Activated CD8-positive, alpha-beta memory T cell treated with anti-CD3 and anti-CD28 coated beads, Interleukin-2, amount 50 U/mL, for 1 hour (primary cell): ENCODE data around the gene PPDPF.
"Not testable (repeated sequence)": the region's sequence is repeated elsewhere in the genome, so short reads cannot be mapped to it uniquely, and the experiment has no call there.

Source experiments
- DNase-seq: peaks from one replicate; pipeline ENCODE4 v3.0.0-alpha.2; 2020; ENCODE audit errors: extremely low read depth

The PPDPF gene

GRCh38 chr20:63520504-63520933, at the start of gene PPDPF:
Gene PPDPF (plus strand): TSS chr20:63520765. CDS start chr20:63521309, 544 bp downstream.
- peak; percentile 48 for DNase-seq

GRCh38 chr20:63471002-63471716, 49.4 kb upstream of the PPDPF start:
- DNase-seq: no peak

- no peak for DNase-seq
Observed at GRCh38 chr20:63471717-63471980, 48.9 kb upstream of the PPDPF start.

- no peak for DNase-seq
Observed at GRCh38 chr20:63471981-63472831, 48.4 kb upstream of the PPDPF start, which contains the start of gene KCNQ2. Gene KCNQ2 (minus strand): TSS chr20:63472655. CDS start chr20:63472463, 192 bp downstream.

- no peak for DNase-seq
Observed at GRCh38 chr20:63472862-63473390, 47.6 kb upstream of the PPDPF start.

- no peak for DNase-seq
Observed at GRCh38 chr20:63473555-63474449, 46.8 kb upstream of the PPDPF start.

- no peak for DNase-seq
Observed at GRCh38 chr20:63475209-63475608, 45.4 kb upstream of the PPDPF start.

- DNase-seq: no peak
Observed at GRCh38 chr20:63477061-63477616, 43.4 kb upstream of the PPDPF start.

GRCh38 chr20:63477944-63478343, 42.6 kb upstream of the PPDPF start:
- no peak for DNase-seq

- no peak for DNase-seq
Observed at GRCh38 chr20:63478346-63479302, 41.9 kb upstream of the PPDPF start.

- not testable (repeated sequence) for DNase-seq
Observed at GRCh38 chr20:63479695-63480419, 40.7 kb upstream of the PPDPF start.

GRCh38 chr20:63481503-63481902, 39.1 kb upstream of the PPDPF start:
- DNase-seq: no peak

- no peak for DNase-seq
Observed at GRCh38 chr20:63482021-63482587, 38.5 kb upstream of the PPDPF start.

GRCh38 chr20:63483834-63484233, 36.7 kb upstream of the PPDPF start:
- no peak for DNase-seq

GRCh38 chr20:63484236-63484635, 36.3 kb upstream of the PPDPF start:
- DNase-seq: no peak

- DNase-seq: no peak
Observed at GRCh38 chr20:63484651-63485403, 35.7 kb upstream of the PPDPF start.

GRCh38 chr20:63486300-63486855, 34.2 kb upstream of the PPDPF start:
- no peak for DNase-seq

GRCh38 chr20:63487116-63487764, 33.3 kb upstream of the PPDPF start:
- DNase-seq: no peak
